ENCODE measurements around the gene CCDC92.
"Not testable (repeated sequence)": the region's sequence is repeated elsewhere in the genome, so short reads cannot be mapped to it uniquely, and the experiment has no call there.

The CCDC92 gene

DNA sequence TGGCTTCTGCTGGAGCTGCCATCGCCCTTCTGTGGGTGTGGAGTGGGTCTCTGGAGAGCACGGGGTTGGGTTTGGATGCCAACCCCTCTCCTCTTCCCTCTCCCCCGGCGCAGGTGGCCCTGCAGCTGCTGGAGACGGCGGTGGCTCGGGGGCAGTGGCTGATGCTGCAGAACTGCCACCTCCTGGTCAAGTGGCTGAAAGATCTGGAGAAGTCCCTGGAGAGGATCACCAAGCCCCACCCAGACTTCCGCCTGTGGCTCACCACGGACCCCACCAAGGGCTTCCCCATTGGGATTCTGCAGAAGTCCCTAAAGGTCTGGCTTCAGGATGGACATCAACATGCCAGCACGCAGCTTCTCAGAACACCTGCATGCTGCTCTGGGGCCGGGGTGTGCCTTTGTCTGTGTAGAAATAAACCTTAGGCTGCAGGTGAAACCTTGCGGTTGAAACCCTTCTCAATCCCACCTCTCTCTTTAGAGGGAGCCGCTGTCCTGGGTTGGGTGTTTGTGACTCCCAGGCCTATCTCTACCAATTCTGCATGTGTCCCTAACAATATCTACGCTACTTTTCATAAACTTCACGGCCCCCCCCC, 44.3 kb downstream of the CCDC92 start:
- Histone ChIP-seq H2AFZ (ENCODE audit: low read depth, low read length) (no peak overlapping the region), H3K4me1 (ENCODE audit: insufficient read depth, low read length) (no peaks in the 10 kb centered on the region), H3K9me3 (ENCODE audit: low read length) (peaks cover 5% of the 10 kb centered on the region), H3K36me3 (ENCODE audit: insufficient read depth, low read length) (no peaks in the 10 kb centered on the region), H3K27me3 (ENCODE audit: insufficient read depth, low read length) (no peaks in the 10 kb centered on the region), H3K4me3 (ENCODE audit: low read length) (no peak overlapping the region)

DNA sequence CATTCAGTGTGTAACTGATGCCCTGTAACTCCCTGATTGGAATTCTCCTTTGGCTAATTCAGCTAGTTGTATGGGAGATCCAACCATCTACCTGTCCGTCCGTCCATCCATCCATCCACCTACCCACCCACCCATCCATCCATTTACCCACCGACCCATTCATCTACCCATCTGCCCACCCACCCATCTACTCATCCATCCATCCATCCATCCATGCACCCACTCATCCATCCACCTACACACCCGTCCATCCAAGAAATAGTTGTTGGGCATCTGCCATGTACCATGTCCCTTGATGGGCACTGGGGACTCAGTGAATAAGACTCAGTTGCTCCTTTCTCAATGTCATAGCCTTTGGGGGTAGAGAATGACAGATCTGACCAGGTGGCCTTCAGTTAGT, 48.1 kb downstream of the CCDC92 start:
- H2AFZ ChIP-seq (ENCODE audit: low read depth, low read length): no peak overlapping the region
- no peak overlapping the region for H3K4me3 ChIP-seq (ENCODE audit: low read length)
- H3K4me1 ChIP-seq (ENCODE audit: insufficient read depth, low read length): no peaks in the 10 kb centered on the region
- no peaks in the 10 kb centered on the region for H3K36me3 ChIP-seq (ENCODE audit: insufficient read depth, low read length)
- H3K9me3 ChIP-seq (ENCODE audit: low read length): no peaks in the 10 kb centered on the region
- no peaks in the 10 kb centered on the region for H3K27me3 ChIP-seq (ENCODE audit: insufficient read depth, low read length)

- H3K4me3 ChIP-seq (ENCODE audit: low read length): no peak overlapping the region
- H3K27me3 ChIP-seq (ENCODE audit: insufficient read depth, low read length): no peaks in the 10 kb centered on the region
- no peaks in the 10 kb centered on the region for H3K4me1 ChIP-seq (ENCODE audit: insufficient read depth, low read length)
- no peak overlapping the region for H2AFZ ChIP-seq (ENCODE audit: low read depth, low read length)
- no peaks in the 10 kb centered on the region for H3K9me3 ChIP-seq (ENCODE audit: low read length)
- no peaks in the 10 kb centered on the region for H3K36me3 ChIP-seq (ENCODE audit: insufficient read depth, low read length)
Measured at GRCh38 chr12:123923927-123924326, 48.7 kb downstream of the CCDC92 start.

GRCh38 chr12:123923038-123923437, 49.6 kb downstream of the CCDC92 start:
- no peak overlapping the region for H2AFZ ChIP-seq (ENCODE audit: low read depth, low read length)
- no peaks in the 10 kb centered on the region for H3K36me3 ChIP-seq (ENCODE audit: insufficient read depth, low read length)
- no peaks in the 10 kb centered on the region for H3K27me3 ChIP-seq (ENCODE audit: insufficient read depth, low read length)
- H3K4me3 ChIP-seq (ENCODE audit: low read length): no peak overlapping the region
- H3K9me3 ChIP-seq (ENCODE audit: low read length): no peaks in the 10 kb centered on the region
- H3K4me1 ChIP-seq (ENCODE audit: insufficient read depth, low read length): no peaks in the 10 kb centered on the region

GRCh38 chr12:123919980-123920360, 52.7 kb downstream of the CCDC92 start:
- Histone ChIP-seq H3K27me3 (ENCODE audit: insufficient read depth, low read length) (no peaks in the 10 kb centered on the region), H3K4me3 (ENCODE audit: low read length) (no peak overlapping the region), H2AFZ (ENCODE audit: low read depth, low read length) (no peak overlapping the region), H3K4me1 (ENCODE audit: insufficient read depth, low read length) (no peaks in the 10 kb centered on the region), H3K9me3 (ENCODE audit: low read length) (no peaks in the 10 kb centered on the region), H3K36me3 (ENCODE audit: insufficient read depth, low read length) (no peaks in the 10 kb centered on the region)

DNA sequence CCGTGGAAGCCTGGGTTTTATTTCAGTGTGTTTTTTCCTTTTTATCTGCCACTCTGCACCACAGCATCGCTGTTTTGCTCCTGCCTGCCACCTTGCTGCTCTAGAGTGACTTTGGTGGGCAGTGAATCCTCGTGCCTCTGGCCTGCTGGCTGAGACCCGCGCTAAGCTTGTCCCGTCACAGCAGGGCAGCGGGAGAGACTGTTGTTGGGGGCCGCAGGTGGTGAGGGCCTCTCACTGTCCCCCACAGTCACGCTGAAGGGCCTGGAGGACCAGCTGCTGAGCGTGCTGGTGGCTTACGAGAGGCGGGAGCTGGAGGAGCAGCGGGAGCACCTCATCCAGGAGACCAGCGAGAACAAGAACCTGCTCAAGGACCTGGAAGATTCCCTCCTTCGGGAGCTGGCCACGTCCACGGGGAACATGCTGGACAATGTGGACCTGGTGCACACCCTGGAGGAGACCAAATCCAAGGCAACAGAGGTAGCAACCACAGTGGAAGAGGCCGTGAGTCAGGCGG, 55.2 kb downstream of the CCDC92 start:
- Histone ChIP-seq H3K4me3 (ENCODE audit: low read length) (no peak overlapping the region), H3K36me3 (ENCODE audit: insufficient read depth, low read length) (no peaks in the 10 kb centered on the region), H3K4me1 (ENCODE audit: insufficient read depth, low read length) (no peaks in the 10 kb centered on the region), H2AFZ (ENCODE audit: low read depth, low read length) (no peak overlapping the region), H3K9me3 (ENCODE audit: low read length) (no peaks in the 10 kb centered on the region), H3K27me3 (ENCODE audit: insufficient read depth, low read length) (no peaks in the 10 kb centered on the region)

- Histone ChIP-seq H3K4me1 (ENCODE audit: insufficient read depth, low read length) (no peaks in the 10 kb centered on the region), H3K36me3 (ENCODE audit: insufficient read depth, low read length) (no peaks in the 10 kb centered on the region)
Measured at GRCh38 chr12:123916729-123917128, 55.9 kb downstream of the CCDC92 start.

DNA sequence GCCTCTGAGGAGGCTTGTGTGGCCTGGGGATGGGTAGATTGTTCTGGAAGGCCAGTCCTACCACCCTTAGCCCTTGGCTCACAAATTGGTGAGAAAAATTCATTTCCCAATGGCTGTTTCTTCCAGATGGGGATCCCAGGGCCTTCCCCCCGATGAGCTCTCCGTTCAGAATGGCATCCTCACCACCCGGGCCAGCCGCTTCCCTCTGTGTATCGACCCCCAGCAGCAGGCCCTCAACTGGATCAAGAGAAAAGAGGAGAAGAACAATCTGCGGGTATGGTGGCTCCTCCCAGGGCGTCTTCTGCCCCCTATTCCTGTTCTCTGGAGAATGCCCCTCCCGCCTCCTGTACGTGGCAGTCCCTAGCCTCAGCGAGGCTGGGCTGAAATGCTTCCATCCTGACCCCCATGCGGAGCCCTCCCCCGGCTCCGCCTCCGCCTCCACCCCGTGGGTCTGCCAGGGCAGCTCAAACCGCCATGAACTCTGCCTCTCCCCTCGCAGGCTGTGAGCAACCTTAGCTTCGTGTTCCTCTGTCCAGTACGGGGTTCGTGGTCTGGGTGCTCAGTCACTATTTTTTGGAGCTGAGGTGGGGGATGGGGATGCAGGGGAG, 57.8 kb downstream of the CCDC92 start:
- Histone ChIP-seq H3K4me1 (ENCODE audit: insufficient read depth, low read length) (no peaks in the 10 kb centered on the region), H3K36me3 (ENCODE audit: insufficient read depth, low read length) (no peaks in the 10 kb centered on the region), H2AFZ (ENCODE audit: low read depth, low read length) (no peak overlapping the region), H3K9me3 (ENCODE audit: low read length) (no peaks in the 10 kb centered on the region), H3K27me3 (ENCODE audit: insufficient read depth, low read length) (no peaks in the 10 kb centered on the region), H3K4me3 (ENCODE audit: low read length) (no peak overlapping the region)

More at GRCh38 chr12:123916729-123917128, 55.9 kb downstream of the CCDC92 start:
- Histone ChIP-seq H3K4me3 (ENCODE audit: low read length) (no peak overlapping the region), H3K9me3 (ENCODE audit: low read length) (no peaks in the 10 kb centered on the region), H3K27me3 (ENCODE audit: insufficient read depth, low read length) (no peaks in the 10 kb centered on the region), H2AFZ (ENCODE audit: low read depth, low read length) (no peak overlapping the region)

- no peaks in the 10 kb centered on the region for H3K27me3 ChIP-seq (ENCODE audit: insufficient read depth, low read length)
- H3K4me3 ChIP-seq (ENCODE audit: low read length): no peak overlapping the region
- H3K9me3 ChIP-seq (ENCODE audit: low read length): no peaks in the 10 kb centered on the region
- no peak overlapping the region for H2AFZ ChIP-seq (ENCODE audit: low read depth, low read length)
- peaks cover 6% of the 10 kb centered on the region for H3K4me1 ChIP-seq (ENCODE audit: insufficient read depth, low read length)
- no peaks in the 10 kb centered on the region for H3K36me3 ChIP-seq (ENCODE audit: insufficient read depth, low read length)
Measured at GRCh38 chr12:123912415-123913380, 59.9 kb downstream of the CCDC92 start.

DNA sequence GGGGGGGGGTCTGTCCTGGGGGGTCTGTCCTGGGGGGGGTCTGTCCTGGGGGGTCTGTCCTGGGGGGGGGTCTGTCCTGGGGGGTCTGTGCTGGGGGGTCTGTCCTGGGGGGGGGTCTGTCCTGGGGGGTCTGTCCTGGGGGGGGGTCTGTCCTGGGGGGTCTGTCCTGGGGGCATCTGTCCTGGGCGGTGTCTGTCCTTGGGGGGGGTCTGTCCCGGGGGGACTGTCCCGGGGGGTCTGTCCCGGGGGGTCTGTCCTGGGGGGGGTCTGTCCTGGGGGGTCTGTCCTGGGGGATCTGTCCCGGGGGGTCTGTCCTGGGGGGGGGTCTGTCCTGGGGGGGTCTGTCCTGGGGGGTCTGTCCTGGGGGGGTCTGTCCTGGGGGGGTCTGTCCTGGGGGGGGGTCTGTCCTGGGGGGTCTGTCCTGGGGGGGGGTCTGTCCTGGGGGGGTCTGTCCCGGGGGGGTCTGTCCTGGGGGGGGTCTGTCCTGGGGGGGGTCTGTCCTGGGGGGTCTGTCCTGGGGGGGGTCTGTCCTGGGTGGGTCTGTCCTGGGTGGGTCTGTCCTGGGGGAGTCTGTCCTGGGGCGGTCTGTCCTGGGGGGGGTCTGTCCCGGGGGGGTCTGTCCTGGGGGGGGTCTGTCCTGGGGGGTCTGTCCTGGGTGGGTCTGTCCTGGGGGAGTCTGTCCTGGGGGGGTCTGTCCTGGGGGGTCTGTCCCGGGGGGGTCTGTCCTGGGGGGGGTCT, 60.8 kb downstream of the CCDC92 start:
- H3K9me3 ChIP-seq (ENCODE audit: low read length); H2AFZ ChIP-seq (ENCODE audit: low read depth, low read length); H3K36me3 ChIP-seq (ENCODE audit: insufficient read depth, low read length); H3K27me3 ChIP-seq (ENCODE audit: insufficient read depth, low read length); H3K4me3 ChIP-seq (ENCODE audit: low read length): not testable (repeated sequence)
- H3K4me1 ChIP-seq (ENCODE audit: insufficient read depth, low read length): peaks cover 15% of the 10 kb centered on the region

GRCh38 chr12:123910761-123911193, 61.9 kb downstream of the CCDC92 start:
- Histone ChIP-seq H3K4me3 (ENCODE audit: low read length) (no peak overlapping the region), H3K9me3 (ENCODE audit: low read length) (no peaks in the 10 kb centered on the region), H2AFZ (ENCODE audit: low read depth, low read length) (no peak overlapping the region), H3K36me3 (ENCODE audit: insufficient read depth, low read length) (no peaks in the 10 kb centered on the region), H3K27me3 (ENCODE audit: insufficient read depth, low read length) (no peaks in the 10 kb centered on the region), H3K4me1 (ENCODE audit: insufficient read depth, low read length) (peaks cover 15% of the 10 kb centered on the region)

- no peaks in the 10 kb centered on the region for H3K9me3 ChIP-seq (ENCODE audit: low read length)
- no peak overlapping the region for H2AFZ ChIP-seq (ENCODE audit: low read depth, low read length)
- H3K36me3 ChIP-seq (ENCODE audit: insufficient read depth, low read length): no peaks in the 10 kb centered on the region
- H3K27me3 ChIP-seq (ENCODE audit: insufficient read depth, low read length): no peaks in the 10 kb centered on the region
- no peak overlapping the region for H3K4me3 ChIP-seq (ENCODE audit: low read length)
- H3K4me1 ChIP-seq (ENCODE audit: insufficient read depth, low read length): peaks cover 15% of the 10 kb centered on the region
Measured at GRCh38 chr12:123910057-123910456, 62.6 kb downstream of the CCDC92 start.
